NT2/D1 (cell line): ENCODE results near the gene HDAC3.

ENCODE experiments used
- DNase-seq: peaks from one replicate; pipeline ENCODE4 v3.0.0-alpha.2; 2011; ENCODE audit warnings: low read depth, low spot score
- H3K27me3 ChIP-seq: 2 replicates; pipeline ENCODE4 v1.6.0; 2011; ENCODE audit warnings: mild to moderate bottlenecking; ENCODE audit not compliant: insufficient read length, insufficient read depth
- H3K36me3 ChIP-seq: 2 replicates; pipeline ENCODE4 v1.6.1; 2011; ENCODE audit warnings: mild to moderate bottlenecking, low read length, mixed read lengths; ENCODE audit not compliant: insufficient read depth, insufficient read length
- H3K4me1 ChIP-seq: 2 replicates; pipeline ENCODE4 v1.5.1; 2011; ENCODE audit not compliant: insufficient read depth, insufficient read length
- H3K4me3 ChIP-seq: 2 replicates; pipeline ENCODE4 v1.5.1; 2011; ENCODE audit warnings: low read depth; ENCODE audit not compliant: insufficient read length
- H3K9ac ChIP-seq: 2 replicates; pipeline ENCODE4 v1.6.0; 2011; ENCODE audit warnings: low read depth; ENCODE audit not compliant: insufficient read length
- H3K9me3 ChIP-seq: 2 replicates; pipeline ENCODE4 v1.5.1; 2011; ENCODE audit warnings: mild to moderate bottlenecking, low read length; ENCODE audit not compliant: insufficient read depth
- SUZ12 ChIP-seq: IDR thresholded peaks from 2 replicates; pipeline ENCODE4 v1.6.1; 2011; ENCODE audit not compliant: insufficient read length, insufficient read depth; ENCODE audit errors: extremely low read depth
- YY1 ChIP-seq: IDR thresholded peaks from 2 replicates; pipeline ENCODE4 v1.6.1; 2011; ENCODE audit not compliant: insufficient read length, insufficient read depth
- ZNF274 ChIP-seq: IDR thresholded peaks from 2 replicates; pipeline ENCODE4 v1.6.1; 2011; ENCODE audit warnings: mild to moderate bottlenecking, low read depth, low read length

Gene HDAC3

GRCh38 chr5:141649056-141649688, 12.5 kb upstream of the HDAC3 start:
- Histone ChIP-seq H3K4me3 (no peak overlapping the region), H3K27me3 (peaks cover 11% of the 10 kb centered on the region), H3K9me3 (no peaks in the 10 kb centered on the region), H3K9ac (no peak overlapping the region), H3K4me1 (peaks cover 8% of the 10 kb centered on the region), H3K36me3 (peaks cover 29% of the 10 kb centered on the region)
- no peak for TF ChIP-seq YY1
- no peak for TF ChIP-seq ZNF274
- no peak for TF ChIP-seq SUZ12
- DNase-seq = no peak

- Histone ChIP-seq H3K4me3 (no peak overlapping the region), H3K36me3 (peaks cover 22% of the 10 kb centered on the region), H3K9ac (no peak overlapping the region), H3K4me1 (peaks cover 8% of the 10 kb centered on the region), H3K9me3 (no peaks in the 10 kb centered on the region), H3K27me3 (peaks cover 11% of the 10 kb centered on the region)
- DNase-seq = no peak
- no peak for TF ChIP-seq SUZ12
- TF ChIP-seq ZNF274 = no peak
- no peak for TF ChIP-seq YY1
These were observed 11.2 kb upstream of the HDAC3 start for GRCh38 chr5:141647851-141648250.

- Histone ChIP-seq H3K4me3 (no peak overlapping the region), H3K36me3 (peaks cover 26% of the 10 kb centered on the region), H3K9me3 (no peaks in the 10 kb centered on the region), H3K4me1 (peaks cover 8% of the 10 kb centered on the region), H3K27me3 (peaks cover 7% of the 10 kb centered on the region), H3K9ac (no peak overlapping the region)
- no peak for DNase-seq
- TF ChIP-seq YY1 = no peak
- TF ChIP-seq SUZ12 = no peak
- no peak for TF ChIP-seq ZNF274
These were observed 10.6 kb upstream of the HDAC3 start for GRCh38 chr5:141647242-141647641.

- TF ChIP-seq YY1 = no peak
- no peak for TF ChIP-seq ZNF274
- no peak for TF ChIP-seq SUZ12
- Histone ChIP-seq H3K9me3 (no peaks in the 10 kb centered on the region), H3K4me1 (peaks cover 8% of the 10 kb centered on the region), H3K36me3 (peaks cover 32% of the 10 kb centered on the region), H3K9ac (no peak overlapping the region), H3K27me3 (no peaks in the 10 kb centered on the region), H3K4me3 (no peak overlapping the region)
- no peak for DNase-seq
These were observed 9.4 kb upstream of the HDAC3 start for GRCh38 chr5:141646026-141646425.

- DNase-seq = no peak
- no peak overlapping the region for H3K9ac ChIP-seq
- H3K27me3 ChIP-seq = no peaks in the 10 kb centered on the region
- H3K4me3 ChIP-seq = no peak overlapping the region
- TF ChIP-seq YY1 = no peak
- TF ChIP-seq ZNF274 = no peak
- no peak for TF ChIP-seq SUZ12
- peaks cover 37% of the 10 kb centered on the region for H3K36me3 ChIP-seq
- no peaks in the 10 kb centered on the region for H3K9me3 ChIP-seq
- H3K4me1 ChIP-seq = peaks cover 6% of the 10 kb centered on the region
These were observed 5.1 kb upstream of the HDAC3 start for GRCh38 chr5:141641634-141642267.

GRCh38 chr5:141640698-141641097, 4.0 kb upstream of the HDAC3 start:
- peaks cover 4% of the 10 kb centered on the region for H3K4me1 ChIP-seq
- H3K9ac ChIP-seq = no peak overlapping the region
- no peaks in the 10 kb centered on the region for H3K27me3 ChIP-seq
- no peak overlapping the region for H3K4me3 ChIP-seq
- no peaks in the 10 kb centered on the region for H3K9me3 ChIP-seq
- peaks cover 28% of the 10 kb centered on the region for H3K36me3 ChIP-seq
- TF ChIP-seq ZNF274 = no peak
- TF ChIP-seq YY1 = no peak
- no peak for TF ChIP-seq SUZ12
- DNase-seq = no peak

GRCh38 chr5:141640051-141640415, 3.4 kb upstream of the HDAC3 start:
- no peaks in the 10 kb centered on the region for H3K9me3 ChIP-seq
- H3K4me3 ChIP-seq = no peak overlapping the region
- no peak for TF ChIP-seq ZNF274
- no peak for TF ChIP-seq YY1
- no peak for TF ChIP-seq SUZ12
- H3K4me1 ChIP-seq = peaks cover 4% of the 10 kb centered on the region
- peaks cover 27% of the 10 kb centered on the region for H3K36me3 ChIP-seq
- H3K9ac ChIP-seq = no peak overlapping the region
- DNase-seq = no peak
- no peaks in the 10 kb centered on the region for H3K27me3 ChIP-seq
